ENCODE data around the gene COASY.
"Not testable (repeated sequence)": the region's sequence is repeated elsewhere in the genome, so short reads cannot be mapped to it uniquely, and the experiment has no call there.

The COASY gene

DNA sequence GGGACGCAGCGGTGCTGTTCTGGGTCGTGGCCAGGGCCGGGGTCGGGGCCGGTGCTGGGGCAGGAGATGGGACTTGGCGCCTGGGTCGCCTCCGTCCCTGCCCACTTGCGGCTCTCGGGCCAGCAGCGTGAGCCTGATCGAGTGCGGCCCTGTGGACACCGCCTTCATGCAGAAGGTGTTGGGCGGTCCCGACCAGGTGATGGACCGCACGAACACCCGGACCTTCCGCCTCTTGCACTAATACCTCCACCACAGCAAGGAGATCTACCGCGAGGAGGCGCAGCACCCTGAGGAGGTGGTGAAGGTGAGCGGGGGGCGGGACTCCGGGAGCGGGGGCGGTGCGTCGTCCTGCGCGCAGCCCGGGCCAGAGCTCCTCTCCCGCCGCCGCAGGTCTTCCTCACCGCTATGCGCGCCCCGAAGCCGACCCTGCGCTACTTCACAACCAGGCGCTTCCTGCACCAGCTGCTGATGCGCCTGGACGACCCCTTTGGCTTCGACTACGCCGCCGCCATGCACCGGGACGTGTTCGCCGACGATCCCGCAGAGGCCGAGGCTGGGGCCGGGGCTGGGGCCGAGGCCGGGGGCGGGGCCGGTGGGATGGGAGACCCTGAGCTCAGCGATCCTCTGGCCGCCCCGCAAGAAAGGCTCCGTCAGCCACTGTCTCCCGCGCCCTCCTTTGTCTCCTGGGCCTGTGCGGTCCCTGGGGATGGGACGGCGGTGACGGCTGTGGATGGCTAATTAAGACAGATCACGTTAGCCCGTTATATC is 13.7 kb upstream of the COASY start:
- TF ChIP-seq, protein P1, sequence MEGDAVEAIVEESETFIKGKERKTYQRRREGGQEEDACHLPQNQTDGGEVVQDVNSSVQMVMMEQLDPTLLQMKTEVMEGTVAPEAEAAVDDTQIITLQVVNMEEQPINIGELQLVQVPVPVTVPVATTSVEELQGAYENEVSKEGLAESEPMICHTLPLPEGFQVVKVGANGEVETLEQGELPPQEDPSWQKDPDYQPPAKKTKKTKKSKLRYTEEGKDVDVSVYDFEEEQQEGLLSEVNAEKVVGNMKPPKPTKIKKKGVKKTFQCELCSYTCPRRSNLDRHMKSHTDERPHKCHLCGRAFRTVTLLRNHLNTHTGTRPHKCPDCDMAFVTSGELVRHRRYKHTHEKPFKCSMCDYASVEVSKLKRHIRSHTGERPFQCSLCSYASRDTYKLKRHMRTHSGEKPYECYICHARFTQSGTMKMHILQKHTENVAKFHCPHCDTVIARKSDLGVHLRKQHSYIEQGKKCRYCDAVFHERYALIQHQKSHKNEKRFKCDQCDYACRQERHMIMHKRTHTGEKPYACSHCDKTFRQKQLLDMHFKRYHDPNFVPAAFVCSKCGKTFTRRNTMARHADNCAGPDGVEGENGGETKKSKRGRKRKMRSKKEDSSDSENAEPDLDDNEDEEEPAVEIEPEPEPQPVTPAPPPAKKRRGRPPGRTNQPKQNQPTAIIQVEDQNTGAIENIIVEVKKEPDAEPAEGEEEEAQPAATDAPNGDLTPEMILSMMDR (IDR thresholded peaks at IDR 0.05; ENCODE audit: control extremely low read depth, extremely low read depth, low read depth, missing control alignments) = peak; percentile 77
- CTCF ChIA-PET = interaction anchor here (0.7 to 2.0 kb wide), 18 partner anchors 9 to 276 kb away, joined by 3 to 11 read pairs (median 4); partner anchors contain the start of genes BECN1, NAGLU and PSMC3IP
- POLR2A ChIA-PET = interaction anchor here (1.0 kb wide), 1 partner anchor 12 kb away, joined by 4 read pairs; the partner anchor contains the start of gene NAGLU
- DNase-seq (ENCODE audit: extremely low spot score) = peak; percentile 93

DNA sequence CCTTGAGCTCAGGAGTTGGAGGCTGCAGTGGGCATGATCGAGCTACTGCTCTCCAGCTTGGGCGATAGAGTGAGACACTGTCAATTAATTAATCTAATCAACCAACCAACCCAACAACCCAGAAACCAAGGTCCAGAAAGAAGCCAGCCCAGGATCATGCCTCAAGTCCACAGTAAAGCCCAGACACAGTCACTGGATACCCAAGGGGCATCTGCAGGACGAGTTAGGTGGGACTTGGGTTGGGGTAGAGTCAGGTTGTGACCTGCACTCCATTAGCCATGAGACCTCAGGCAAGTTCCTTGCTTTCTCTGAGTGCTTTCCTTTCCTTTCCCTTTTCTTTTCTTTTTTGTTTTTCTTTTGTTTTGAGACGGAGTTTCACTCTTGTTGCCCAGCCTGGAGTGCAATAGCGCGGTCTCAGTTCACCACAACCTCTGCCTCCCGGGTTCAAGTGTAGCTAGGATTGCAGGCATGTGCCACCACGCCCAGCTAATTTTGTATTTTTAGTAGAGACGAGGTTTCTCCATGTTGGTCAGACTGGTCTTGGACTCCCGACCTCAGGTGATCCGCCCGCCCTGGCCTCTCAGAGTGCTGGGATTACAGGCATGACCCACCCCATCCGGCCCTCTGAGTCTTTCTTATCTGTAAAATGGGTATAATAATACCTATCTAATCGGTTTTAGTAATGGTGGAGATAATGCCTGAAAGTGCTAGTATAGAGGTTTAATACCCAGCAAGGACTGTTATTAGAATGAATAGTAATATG is 12.8 kb upstream of the COASY start:
- DNase-seq (ENCODE audit: extremely low spot score) = no peak
- CTCF ChIA-PET = interaction anchor here (0.7 to 2.0 kb wide), 15 partner anchors 10 to 275 kb away, joined by 3 to 11 read pairs (median 4); partner anchors contain the start of genes BECN1, NAGLU and PSMC3IP

DNA sequence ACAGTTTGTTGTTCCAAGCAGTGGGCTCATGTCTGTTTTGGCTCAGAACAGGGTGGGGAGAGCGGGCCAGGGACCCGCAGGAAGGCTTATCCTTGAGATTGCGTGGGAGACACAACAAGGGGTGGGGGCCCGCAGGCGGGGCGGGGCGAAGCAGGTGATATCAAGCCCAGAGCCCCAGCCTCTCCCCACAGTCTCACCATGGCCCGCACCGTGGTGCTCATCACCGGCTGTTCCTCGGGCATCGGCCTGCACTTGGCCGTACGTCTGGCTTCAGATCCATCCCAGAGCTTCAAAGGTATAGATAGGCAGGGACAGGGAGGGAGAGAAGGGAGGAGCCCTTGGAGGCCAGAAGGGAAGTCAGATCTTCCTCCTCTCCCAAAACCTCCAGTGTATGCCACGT is 9.2 kb upstream of the COASY start, which contains the start of gene HSD17B1:
TSS of gene HSD17B1 (plus strand) at position 188 of the 400 bp plus-strand sequence. CDS start at position 199, 11 bp downstream.
- DNase-seq (ENCODE audit: extremely low spot score); POLR2A ChIA-PET; CTCF ChIA-PET: not testable (repeated sequence)

More for the DNA sequence above, 12.8 kb upstream of the COASY start:
- TF ChIP-seq, protein P1 (IDR thresholded peaks at IDR 0.05; ENCODE audit: control extremely low read depth, extremely low read depth, low read depth, missing control alignments) = no peak
- POLR2A ChIA-PET = no interaction called here

DNA sequence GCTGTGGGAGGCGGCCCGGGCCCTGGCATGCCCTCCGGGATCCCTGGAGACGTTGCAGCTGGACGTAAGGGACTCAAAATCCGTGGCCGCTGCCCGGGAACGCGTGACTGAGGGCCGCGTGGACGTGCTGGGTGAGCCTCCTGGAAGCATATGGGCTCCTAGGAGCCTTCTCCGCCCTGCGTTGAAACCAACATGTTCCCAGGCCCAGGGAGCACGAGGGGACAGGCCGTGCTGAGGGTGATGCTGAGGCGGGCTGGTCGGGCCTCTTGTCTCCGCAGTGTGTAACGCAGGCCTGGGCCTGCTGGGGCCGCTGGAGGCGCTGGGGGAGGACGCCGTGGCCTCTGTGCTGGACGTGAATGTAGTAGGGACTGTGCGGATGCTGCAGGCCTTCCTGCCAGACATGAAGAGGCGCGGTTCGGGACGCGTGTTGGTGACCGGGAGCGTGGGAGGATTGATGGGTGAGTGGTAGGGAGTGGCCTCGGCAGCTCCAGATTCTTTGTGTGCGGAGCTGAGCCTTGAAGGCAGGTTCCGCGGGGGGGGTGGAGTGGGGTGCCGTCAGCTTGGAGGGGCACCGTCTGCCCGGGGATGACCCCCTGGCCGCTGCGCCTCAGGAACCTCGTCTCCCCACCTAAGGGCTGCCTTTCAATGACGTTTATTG is 8.7 kb upstream of the COASY start:
- DNase-seq (ENCODE audit: extremely low spot score) = no peak
- ChIA-PET CTCF (interaction anchor here (2.2 kb wide), 1 partner anchor 25 kb away, joined by 9 read pairs; the partner anchor contains the start of gene PSMC3IP), POLR2A (interaction anchor here (0.6 kb wide), 1 partner anchor 40 kb away, joined by 6 read pairs; no protein-coding TSS in a partner anchor)
- TF ChIP-seq, protein P1 (IDR thresholded peaks at IDR 0.05; ENCODE audit: control extremely low read depth, extremely low read depth, low read depth, missing control alignments) = no peak

DNA sequence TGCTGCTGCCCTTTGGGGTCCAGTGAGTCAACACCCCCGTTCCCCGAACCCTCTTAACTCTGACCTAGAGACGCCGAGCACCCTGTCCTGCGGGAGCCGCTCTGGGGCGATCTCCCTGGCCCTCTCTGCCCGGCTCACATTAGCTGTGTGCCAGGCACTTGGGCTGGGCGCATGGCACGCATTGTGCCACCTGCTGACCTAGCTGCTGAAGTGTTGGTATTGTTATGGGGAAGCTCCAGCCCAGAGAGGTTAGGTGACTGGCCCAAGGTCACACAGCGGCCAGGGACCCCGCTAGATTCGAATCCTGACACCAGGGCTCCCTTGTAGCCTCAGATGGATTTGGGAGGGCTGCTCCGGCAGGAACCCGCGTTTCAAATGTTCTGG is 8.1 kb upstream of the COASY start:
- TF ChIP-seq, protein P1 (IDR thresholded peaks at IDR 0.05; ENCODE audit: control extremely low read depth, extremely low read depth, low read depth, missing control alignments) = no peak
- ChIA-PET CTCF (interaction anchor here (1.0 to 2.2 kb wide), 3 partner anchors 18 to 119 kb away, joined by 3 to 9 read pairs (median 3); partner anchors contain the start of genes NAGLU and PSMC3IP), POLR2A (no interaction called here)
- DNase-seq (ENCODE audit: extremely low spot score) = no peak

DNA sequence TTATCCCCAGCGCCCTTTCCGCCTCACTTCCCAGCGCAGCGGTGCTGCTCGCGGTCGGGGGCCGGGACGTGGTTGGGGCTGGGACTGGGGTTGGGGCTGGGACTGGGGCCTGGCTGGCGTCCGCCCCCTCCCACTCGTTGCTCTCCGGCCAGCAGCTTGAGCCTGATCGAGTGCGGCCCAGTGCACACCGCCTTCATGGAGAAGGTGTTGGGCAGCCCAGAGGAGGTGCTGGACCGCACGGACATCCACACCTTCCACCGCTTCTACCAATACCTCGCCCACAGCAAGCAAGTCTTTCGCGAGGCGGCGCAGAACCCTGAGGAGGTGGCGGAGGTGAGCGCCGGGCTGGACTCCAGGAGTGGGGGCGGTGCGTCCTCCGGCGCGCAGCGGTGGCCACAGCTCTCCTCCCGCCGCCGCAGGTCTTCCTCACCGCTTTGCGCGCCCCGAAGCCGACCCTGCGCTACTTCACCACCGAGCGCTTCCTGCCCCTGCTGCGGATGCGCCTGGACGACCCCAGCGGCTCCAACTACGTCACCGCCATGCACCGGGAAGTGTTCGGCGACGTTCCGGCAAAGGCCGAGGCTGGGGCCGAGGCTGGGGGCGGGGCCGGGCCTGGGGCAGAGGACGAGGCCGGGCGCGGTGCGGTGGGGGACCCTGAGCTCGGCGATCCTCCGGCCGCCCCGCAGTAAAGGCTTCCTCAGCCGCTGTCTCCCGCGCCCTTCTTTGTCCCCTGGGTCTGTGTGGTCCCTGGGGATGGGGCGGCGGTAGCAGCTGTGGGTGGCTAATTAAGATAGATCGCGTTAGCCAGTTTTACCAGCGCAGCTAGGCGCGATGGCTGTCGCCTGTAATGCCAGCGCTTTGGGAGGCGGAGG is 7.5 kb upstream of the COASY start:
- DNase-seq (ENCODE audit: extremely low spot score) = peak; percentile 90
- TF ChIP-seq, protein P1 (IDR thresholded peaks at IDR 0.05; ENCODE audit: control extremely low read depth, extremely low read depth, low read depth, missing control alignments) = no peak
- CTCF ChIA-PET = interaction anchor here (0.8 to 2.2 kb wide), 5 partner anchors 13 to 119 kb away, joined by 3 to 9 read pairs (median 3); partner anchors contain the start of genes NAGLU and PSMC3IP
- POLR2A ChIA-PET = interaction anchor here (0.5 kb wide), 1 partner anchor 141 kb away, joined by 9 read pairs; no protein-coding TSS in a partner anchor
